Liver (tissue), 9 donors: ENCODE results near the gene CAMK2B. TPM values are rescaled to one million over a fixed set of nuclear protein-coding genes. Genes with fewer than 3 reads are reported as not detected.

ENCODE experiments used
- DNase-seq: peaks from one replicate; pipeline ENCODE4 v3.0.0-alpha.2; 2017; ENCODE audit warnings: low spot score
- H3K27ac ChIP-seq, 2 donors: one replicate each; pipeline ENCODE4 v1.7.0; 2013; ENCODE audit warnings: inconsistent platforms in 2 of 2, low read length in 2 of 2, control low read depth in 1 of 2, low read depth in 1 of 2, mild to moderate bottlenecking in 1 of 2
- H3K27me3 ChIP-seq, 4 donors: one replicate each; pipeline versions ENCODE4 v1.6.1 to v1.7.0; 2013; ENCODE audit warnings: low read length in 3 of 4, inconsistent platforms in 1 of 4, mild to moderate bottlenecking in 1 of 4, moderate library complexity in 1 of 4; ENCODE audit not compliant: control insufficient read depth in 4 of 4, insufficient read depth in 4 of 4
- H3K36me3 ChIP-seq, 4 donors: one replicate each; pipeline versions ENCODE4 v1.6.1 to v1.7.0; 2013; ENCODE audit warnings: low read length in 3 of 4, mild to moderate bottlenecking in 3 of 4, low read depth in 1 of 4, moderate library complexity in 1 of 4; ENCODE audit not compliant: control insufficient read depth in 4 of 4, insufficient read depth in 3 of 4
- H3K4me1 ChIP-seq, 4 donors: one replicate each; pipeline versions ENCODE4 v1.6.1 to v1.7.0; 2013; ENCODE audit warnings: low read length in 3 of 4, mild to moderate bottlenecking in 3 of 4, moderate library complexity in 1 of 4; ENCODE audit not compliant: control insufficient read depth in 4 of 4, insufficient read depth in 4 of 4
- H3K4me3 ChIP-seq, 3 donors: one replicate each; pipeline versions ENCODE4 v1.6.1 to v1.7.0; 2013; ENCODE audit warnings: low read length in 3 of 3, control low read depth in 1 of 3, low read depth in 1 of 3, mild to moderate bottlenecking in 1 of 3
- H3K9ac ChIP-seq, 2 donors: one replicate each; pipeline ENCODE4 v1.7.0; 2013; ENCODE audit warnings: low read length in 2 of 2, mild to moderate bottlenecking in 2 of 2, moderate library complexity in 2 of 2, control low read depth in 1 of 2, low read depth in 1 of 2
- H3K9me3 ChIP-seq, 4 donors: one replicate each; pipeline versions ENCODE4 v1.6.1 to v1.7.0; 2013; ENCODE audit warnings: low read length in 3 of 4; ENCODE audit not compliant: control insufficient read depth in 4 of 4
- EGR1 ChIP-seq, 2 donors: IDR thresholded peaks; 2 replicates each; pipeline ENCODE4 v1.6.1; 2016 to 2018; ENCODE audit warnings: antibody characterized with exemption in 2 of 2, low read depth in 2 of 2
- FOXA1 ChIP-seq: IDR thresholded peaks from 2 replicates; pipeline ENCODE4 v1.6.1; 2016; ENCODE audit warnings: antibody characterized with exemption
- GABPA ChIP-seq, 2 donors: IDR thresholded peaks in 1 of 2; conservative IDR thresholded peaks in 1 of 2; 2 replicates each; pipeline ENCODE4 v1.6.1; 2016; ENCODE audit warnings: antibody characterized with exemption in 2 of 2, mild to moderate bottlenecking in 1 of 2, moderate library complexity in 1 of 2
- HNF4A ChIP-seq, 2 donors: conservative IDR thresholded peaks; 2 replicates each; pipeline ENCODE4 v1.6.1; 2016; ENCODE audit warnings: antibody characterized with exemption in 2 of 2, mild to moderate bottlenecking in 2 of 2
- HNF4G ChIP-seq: IDR thresholded peaks from 2 replicates; pipeline ENCODE4 v1.6.1; 2016; ENCODE audit warnings: antibody characterized with exemption
- JUND ChIP-seq, 2 donors: IDR thresholded peaks; 2 replicates each; pipeline ENCODE4 v1.6.1; 2016; ENCODE audit warnings: antibody characterized with exemption in 2 of 2
- NR2F2 ChIP-seq: IDR thresholded peaks from 2 replicates; pipeline ENCODE4 v1.6.1; 2016; ENCODE audit warnings: antibody characterized with exemption
- RAD21 ChIP-seq, 2 donors: IDR thresholded peaks; 2 replicates each; pipeline ENCODE4 v1.6.1; 2016; ENCODE audit warnings: antibody characterized with exemption in 2 of 2, mild to moderate bottlenecking in 2 of 2
- RXRA ChIP-seq, 2 donors: IDR thresholded peaks; 2 replicates each; pipeline ENCODE4 v1.6.1; 2017 to 2018; ENCODE audit warnings: antibody characterized with exemption in 2 of 2, mild to moderate bottlenecking in 1 of 2
- SP1 ChIP-seq: IDR thresholded peaks from 2 replicates; pipeline ENCODE4 v1.6.1; 2018; ENCODE audit warnings: antibody characterized with exemption, mild to moderate bottlenecking
- TAF1 ChIP-seq: conservative IDR thresholded peaks from 2 replicates; pipeline ENCODE4 v1.6.1; 2016; ENCODE audit warnings: antibody characterized with exemption, mild to moderate bottlenecking
- YY1 ChIP-seq: IDR thresholded peaks from 2 replicates; pipeline ENCODE4 v1.6.1; 2016; ENCODE audit warnings: antibody characterized with exemption, mild to moderate bottlenecking
- WGBS: extraction: QIAGEN DNeasy Blood & Tissue Kit; methylation state at CpG from one replicate; pipeline ENCODE4 v1.1.7; 2013; 5-methylcytosine and 5-hydroxymethylcytosine counted together
- polyA plus RNA-seq, 2 donors: library from polyadenylated mRNA; stranded (reverse) in 1 of 2; unstranded in 1 of 2; fragments of 200-250 nt in 1 of 2; fragments of >200 nt in 1 of 2; fragmentation: Nextera tagmentation in 1 of 2; extraction: Ambion mirVana in 1 of 2; gene quantifications; one replicate each; pipeline versions ENCODE4 v1.2.1 to v1.2.3, GENCODE V29; 2013 to 2015
- total RNA-seq, 2 donors: library from RNA; depleted of rRNA; stranded (reverse); fragments of >200 nt; gene quantifications; one replicate each; pipeline ENCODE4 v1.2.3, GENCODE V29; 2014
- TF ChIP-seq, protein P1 (sequence below): IDR thresholded peaks from 2 replicates; pipeline ENCODE4 v1.6.1; 2016; ENCODE audit warnings: antibody characterized with exemption
- TF ChIP-seq, protein P2 (sequence below): IDR thresholded peaks from 2 replicates; pipeline ENCODE4 v1.6.1; 2016; ENCODE audit warnings: antibody characterized with exemption, mild to moderate bottlenecking
- TF ChIP-seq, protein P3 (sequence below): fragments of 150-350 bp; IDR thresholded peaks from 2 replicates; pipeline ENCODE4 v1.5.1; 2017; ENCODE audit warnings: improper control_type of control experiment, low read depth, low read length; ENCODE audit not compliant: missing input control
- TF ChIP-seq, protein P4 (sequence below): IDR thresholded peaks from 2 replicates; pipeline ENCODE4 v1.6.1; 2016; ENCODE audit warnings: antibody characterized with exemption
- TF ChIP-seq, protein P5 (sequence below): IDR thresholded peaks from 2 replicates; pipeline ENCODE4 v1.6.1; 2016; ENCODE audit warnings: antibody characterized with exemption
- donor health status: healthy.
- donor health status: healthy.
- donor health status: healthy.
- donor health status: healthy.
- donor health status: healthy.

CAMK2B gene
- total and polyA plus RNA-seq, 4 donors, result 2.1 to 3.3 (median 2.2) TPM; not detected in 1

DNA sequence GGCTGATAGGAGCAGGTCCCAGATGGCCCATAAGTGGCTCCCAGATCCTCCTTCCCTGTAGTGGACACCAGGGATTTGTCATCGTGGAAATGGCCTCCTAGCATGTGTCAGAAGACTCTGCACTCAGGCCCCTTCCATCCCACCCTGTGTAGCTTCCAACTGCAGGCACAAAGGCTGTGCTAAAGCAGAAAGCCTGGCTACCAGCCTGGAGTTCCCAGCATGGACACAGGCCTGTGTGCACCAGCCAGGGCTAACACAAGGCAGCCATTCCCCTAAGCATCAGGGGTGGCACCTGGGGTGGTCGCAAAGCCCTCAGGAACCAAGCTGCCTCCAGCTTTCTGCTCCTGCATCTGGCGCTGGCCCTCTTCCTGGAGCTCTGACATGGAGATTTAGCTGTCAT is 4.5 kb upstream of the CAMK2B start:
- Histone ChIP-seq H3K9me3 (no peaks in the 10 kb centered on the region), H3K9ac (no peak overlapping the region), H3K27me3 (no peaks in the 10 kb centered on the region), H3K4me3 (no peak overlapping the region), H3K4me1 (peaks cover 0 to 3% (median 3%) of the 10 kb centered on the region in 4 donors), H3K36me3 (no peaks in the 10 kb centered on the region), H3K27ac (no peak overlapping the region)
- TF ChIP-seq, protein P1, sequence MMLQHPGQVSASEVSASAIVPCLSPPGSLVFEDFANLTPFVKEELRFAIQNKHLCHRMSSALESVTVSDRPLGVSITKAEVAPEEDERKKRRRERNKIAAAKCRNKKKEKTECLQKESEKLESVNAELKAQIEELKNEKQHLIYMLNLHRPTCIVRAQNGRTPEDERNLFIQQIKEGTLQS, result no peak
- TF ChIP-seq TAF1 (no peak), RXRA (IDR thresholded peaks at IDR 0.05) (no peak), FOXA1 (no peak), YY1 (no peak), RAD21 (IDR thresholded peaks at IDR 0.05) (no peak), GABPA (IDR thresholded peaks at IDR 0.05 in 1 of 2, conservative IDR thresholded peaks at IDR 0.05 in 1 of 2) (no peak), NR2F2 (no peak), HNF4G (no peak), HNF4A (conservative IDR thresholded peaks at IDR 0.05) (no peak), EGR1 (IDR thresholded peaks at IDR 0.05; ENCODE audit: low read depth in 2 of 2) (no peak), JUND (IDR thresholded peaks at IDR 0.05) (no peak)
- TF ChIP-seq, protein P2, sequence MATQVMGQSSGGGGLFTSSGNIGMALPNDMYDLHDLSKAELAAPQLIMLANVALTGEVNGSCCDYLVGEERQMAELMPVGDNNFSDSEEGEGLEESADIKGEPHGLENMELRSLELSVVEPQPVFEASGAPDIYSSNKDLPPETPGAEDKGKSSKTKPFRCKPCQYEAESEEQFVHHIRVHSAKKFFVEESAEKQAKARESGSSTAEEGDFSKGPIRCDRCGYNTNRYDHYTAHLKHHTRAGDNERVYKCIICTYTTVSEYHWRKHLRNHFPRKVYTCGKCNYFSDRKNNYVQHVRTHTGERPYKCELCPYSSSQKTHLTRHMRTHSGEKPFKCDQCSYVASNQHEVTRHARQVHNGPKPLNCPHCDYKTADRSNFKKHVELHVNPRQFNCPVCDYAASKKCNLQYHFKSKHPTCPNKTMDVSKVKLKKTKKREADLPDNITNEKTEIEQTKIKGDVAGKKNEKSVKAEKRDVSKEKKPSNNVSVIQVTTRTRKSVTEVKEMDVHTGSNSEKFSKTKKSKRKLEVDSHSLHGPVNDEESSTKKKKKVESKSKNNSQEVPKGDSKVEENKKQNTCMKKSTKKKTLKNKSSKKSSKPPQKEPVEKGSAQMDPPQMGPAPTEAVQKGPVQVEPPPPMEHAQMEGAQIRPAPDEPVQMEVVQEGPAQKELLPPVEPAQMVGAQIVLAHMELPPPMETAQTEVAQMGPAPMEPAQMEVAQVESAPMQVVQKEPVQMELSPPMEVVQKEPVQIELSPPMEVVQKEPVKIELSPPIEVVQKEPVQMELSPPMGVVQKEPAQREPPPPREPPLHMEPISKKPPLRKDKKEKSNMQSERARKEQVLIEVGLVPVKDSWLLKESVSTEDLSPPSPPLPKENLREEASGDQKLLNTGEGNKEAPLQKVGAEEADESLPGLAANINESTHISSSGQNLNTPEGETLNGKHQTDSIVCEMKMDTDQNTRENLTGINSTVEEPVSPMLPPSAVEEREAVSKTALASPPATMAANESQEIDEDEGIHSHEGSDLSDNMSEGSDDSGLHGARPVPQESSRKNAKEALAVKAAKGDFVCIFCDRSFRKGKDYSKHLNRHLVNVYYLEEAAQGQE, result no peak
- TF ChIP-seq, protein P3, sequence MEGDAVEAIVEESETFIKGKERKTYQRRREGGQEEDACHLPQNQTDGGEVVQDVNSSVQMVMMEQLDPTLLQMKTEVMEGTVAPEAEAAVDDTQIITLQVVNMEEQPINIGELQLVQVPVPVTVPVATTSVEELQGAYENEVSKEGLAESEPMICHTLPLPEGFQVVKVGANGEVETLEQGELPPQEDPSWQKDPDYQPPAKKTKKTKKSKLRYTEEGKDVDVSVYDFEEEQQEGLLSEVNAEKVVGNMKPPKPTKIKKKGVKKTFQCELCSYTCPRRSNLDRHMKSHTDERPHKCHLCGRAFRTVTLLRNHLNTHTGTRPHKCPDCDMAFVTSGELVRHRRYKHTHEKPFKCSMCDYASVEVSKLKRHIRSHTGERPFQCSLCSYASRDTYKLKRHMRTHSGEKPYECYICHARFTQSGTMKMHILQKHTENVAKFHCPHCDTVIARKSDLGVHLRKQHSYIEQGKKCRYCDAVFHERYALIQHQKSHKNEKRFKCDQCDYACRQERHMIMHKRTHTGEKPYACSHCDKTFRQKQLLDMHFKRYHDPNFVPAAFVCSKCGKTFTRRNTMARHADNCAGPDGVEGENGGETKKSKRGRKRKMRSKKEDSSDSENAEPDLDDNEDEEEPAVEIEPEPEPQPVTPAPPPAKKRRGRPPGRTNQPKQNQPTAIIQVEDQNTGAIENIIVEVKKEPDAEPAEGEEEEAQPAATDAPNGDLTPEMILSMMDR, result no peak
- TF ChIP-seq, protein P4, sequence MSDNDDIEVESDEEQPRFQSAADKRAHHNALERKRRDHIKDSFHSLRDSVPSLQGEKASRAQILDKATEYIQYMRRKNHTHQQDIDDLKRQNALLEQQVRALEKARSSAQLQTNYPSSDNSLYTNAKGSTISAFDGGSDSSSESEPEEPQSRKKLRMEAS, result no peak
- TF ChIP-seq, protein P5, sequence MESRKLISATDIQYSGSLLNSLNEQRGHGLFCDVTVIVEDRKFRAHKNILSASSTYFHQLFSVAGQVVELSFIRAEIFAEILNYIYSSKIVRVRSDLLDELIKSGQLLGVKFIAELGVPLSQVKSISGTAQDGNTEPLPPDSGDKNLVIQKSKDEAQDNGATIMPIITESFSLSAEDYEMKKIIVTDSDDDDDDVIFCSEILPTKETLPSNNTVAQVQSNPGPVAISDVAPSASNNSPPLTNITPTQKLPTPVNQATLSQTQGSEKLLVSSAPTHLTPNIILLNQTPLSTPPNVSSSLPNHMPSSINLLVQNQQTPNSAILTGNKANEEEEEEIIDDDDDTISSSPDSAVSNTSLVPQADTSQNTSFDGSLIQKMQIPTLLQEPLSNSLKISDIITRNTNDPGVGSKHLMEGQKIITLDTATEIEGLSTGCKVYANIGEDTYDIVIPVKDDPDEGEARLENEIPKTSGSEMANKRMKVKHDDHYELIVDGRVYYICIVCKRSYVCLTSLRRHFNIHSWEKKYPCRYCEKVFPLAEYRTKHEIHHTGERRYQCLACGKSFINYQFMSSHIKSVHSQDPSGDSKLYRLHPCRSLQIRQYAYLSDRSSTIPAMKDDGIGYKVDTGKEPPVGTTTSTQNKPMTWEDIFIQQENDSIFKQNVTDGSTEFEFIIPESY, result no peak
- 94% methylated on average over 3 of the region's 3 CpGs for WGBS
- no peak for DNase-seq

DNA sequence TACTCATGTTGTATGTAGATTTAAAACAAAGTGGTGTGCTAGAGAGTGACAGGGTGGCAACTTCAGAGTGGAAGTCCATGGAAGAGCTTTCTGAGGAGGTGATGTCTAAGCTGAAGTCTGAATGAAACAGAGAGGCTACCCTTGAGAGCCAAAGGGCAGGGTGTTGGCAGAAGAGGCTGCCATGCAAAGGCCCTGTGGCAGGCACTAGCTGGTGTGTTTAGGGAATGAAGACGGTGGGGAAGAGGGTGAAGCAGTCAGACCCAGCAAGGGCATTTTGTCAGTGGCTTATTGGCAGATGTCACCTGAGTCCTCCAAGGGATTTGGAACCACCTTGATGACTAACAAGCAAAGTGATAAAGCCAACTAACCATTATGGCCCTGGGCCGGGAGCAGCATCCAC is 3.7 kb upstream of the CAMK2B start:
- H3K4me3 ChIP-seq, result no peak overlapping the region
- H3K4me1 ChIP-seq, result peaks cover 4 to 11% (median 9%) of the 10 kb centered on the region in 4 donors
- WGBS, result 94% methylated on average over 2 of the region's 2 CpGs
- H3K9me3 ChIP-seq, result no peaks in the 10 kb centered on the region
- no peak overlapping the region for H3K27ac ChIP-seq
- no peak for DNase-seq
- H3K27me3 ChIP-seq, result no peaks in the 10 kb centered on the region
- no peak overlapping the region for H3K9ac ChIP-seq
- H3K36me3 ChIP-seq, result no peaks in the 10 kb centered on the region
- TF ChIP-seq, protein P1, result no peak
- TF ChIP-seq TAF1 (no peak), SP1 (no peak), RXRA (IDR thresholded peaks at IDR 0.05) (no peak), JUND (IDR thresholded peaks at IDR 0.05) (no peak), NR2F2 (no peak), FOXA1 (no peak), RAD21 (IDR thresholded peaks at IDR 0.05) (no peak)
- TF ChIP-seq, protein P3, result no peak
- TF ChIP-seq, protein P2, result no peak
